HUES6 (cell line): ENCODE data around the gene DACH1.

Experiments
- H3K27ac ChIP-seq: 2 replicates; pipeline ENCODE4 v1.7.0; 2013; ENCODE audit warnings: low read depth, mild to moderate bottlenecking, low read length, inconsistent platforms
- H3K27me3 ChIP-seq: 2 replicates; pipeline ENCODE4 v1.6.1; 2013; ENCODE audit warnings: low read length; ENCODE audit not compliant: control insufficient read depth, insufficient read depth
- H3K36me3 ChIP-seq: 2 replicates; pipeline ENCODE4 v1.6.1; 2013; ENCODE audit warnings: low read length; ENCODE audit not compliant: control insufficient read depth, insufficient read depth
- H3K4me1 ChIP-seq: 2 replicates; pipeline ENCODE4 v1.6.1; 2013; ENCODE audit warnings: low read length; ENCODE audit not compliant: control insufficient read depth, insufficient read depth
- H3K4me3 ChIP-seq: 2 replicates; pipeline ENCODE4 v1.5.1; 2013; ENCODE audit warnings: low read depth, low read length
- H3K9ac ChIP-seq: one replicate; pipeline ENCODE4 v1.6.1; 2013; ENCODE audit warnings: mild to moderate bottlenecking, low read length
- H3K9me3 ChIP-seq: 2 replicates; pipeline ENCODE4 v1.6.1; 2013; ENCODE audit warnings: low read depth, low read length; ENCODE audit not compliant: control insufficient read depth, insufficient read depth

Gene DACH1

DNA sequence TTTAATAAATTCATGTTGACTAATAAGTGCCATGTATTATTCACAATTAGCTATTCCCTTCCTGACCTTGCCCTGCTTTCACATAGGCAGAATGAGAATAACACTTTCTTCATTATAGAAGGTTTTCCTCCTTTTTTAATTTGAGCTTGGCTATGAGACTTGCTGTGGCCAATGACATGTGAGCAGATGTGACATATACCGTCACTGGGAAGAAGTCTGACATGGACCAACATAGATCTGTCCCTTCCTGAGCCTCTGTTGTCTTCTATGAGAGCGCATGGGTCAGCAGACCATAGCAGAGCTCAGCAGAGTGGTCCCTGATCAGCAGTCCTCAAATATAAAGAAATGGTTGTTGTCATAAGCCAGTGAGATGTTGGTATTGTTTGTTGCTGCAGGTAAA is 163.9 kb downstream of the DACH1 start:
- H3K27me3 ChIP-seq = no peaks in the 10 kb centered on the region
- H3K9me3 ChIP-seq = no peaks in the 10 kb centered on the region
- H3K36me3 ChIP-seq = no peaks in the 10 kb centered on the region
- H3K27ac ChIP-seq = no peak overlapping the region
- H3K4me3 ChIP-seq = no peak overlapping the region
- H3K4me1 ChIP-seq = no peaks in the 10 kb centered on the region
- no peak overlapping the region for H3K9ac ChIP-seq

- Histone ChIP-seq H3K36me3 (no peaks in the 10 kb centered on the region), H3K27me3 (no peaks in the 10 kb centered on the region), H3K9me3 (no peaks in the 10 kb centered on the region), H3K27ac (no peak overlapping the region), H3K9ac (no peak overlapping the region), H3K4me1 (no peaks in the 10 kb centered on the region), H3K4me3 (no peak overlapping the region)
Observed at GRCh38 chr13:71702253-71702652, 164.8 kb downstream of the DACH1 start.

GRCh38 chr13:71701741-71702140 is 165.3 kb downstream of the DACH1 start:
- Histone ChIP-seq H3K9me3 (no peaks in the 10 kb centered on the region), H3K4me1 (no peaks in the 10 kb centered on the region), H3K36me3 (no peaks in the 10 kb centered on the region), H3K4me3 (no peak overlapping the region), H3K9ac (no peak overlapping the region), H3K27me3 (no peaks in the 10 kb centered on the region), H3K27ac (no peak overlapping the region)

- Histone ChIP-seq H3K27ac (no peak overlapping the region), H3K27me3 (no peaks in the 10 kb centered on the region), H3K9ac (no peak overlapping the region), H3K36me3 (no peaks in the 10 kb centered on the region), H3K4me1 (no peaks in the 10 kb centered on the region), H3K9me3 (no peaks in the 10 kb centered on the region), H3K4me3 (no peak overlapping the region)
Observed at GRCh38 chr13:71699342-71699741, 167.7 kb downstream of the DACH1 start.

- H3K27me3 ChIP-seq = no peaks in the 10 kb centered on the region
- no peaks in the 10 kb centered on the region for H3K4me1 ChIP-seq
- H3K4me3 ChIP-seq = no peak overlapping the region
- no peak overlapping the region for H3K27ac ChIP-seq
- H3K9ac ChIP-seq = no peak overlapping the region
- H3K9me3 ChIP-seq = no peaks in the 10 kb centered on the region
- H3K36me3 ChIP-seq = no peaks in the 10 kb centered on the region
Observed at GRCh38 chr13:71695662-71696061, 171.3 kb downstream of the DACH1 start.

- peaks cover 50% of the 10 kb centered on the region for H3K27me3 ChIP-seq
- H3K4me1 ChIP-seq = peaks cover 33% of the 10 kb centered on the region
Observed at GRCh38 chr13:71685072-71685471, 181.9 kb downstream of the DACH1 start.

DNA sequence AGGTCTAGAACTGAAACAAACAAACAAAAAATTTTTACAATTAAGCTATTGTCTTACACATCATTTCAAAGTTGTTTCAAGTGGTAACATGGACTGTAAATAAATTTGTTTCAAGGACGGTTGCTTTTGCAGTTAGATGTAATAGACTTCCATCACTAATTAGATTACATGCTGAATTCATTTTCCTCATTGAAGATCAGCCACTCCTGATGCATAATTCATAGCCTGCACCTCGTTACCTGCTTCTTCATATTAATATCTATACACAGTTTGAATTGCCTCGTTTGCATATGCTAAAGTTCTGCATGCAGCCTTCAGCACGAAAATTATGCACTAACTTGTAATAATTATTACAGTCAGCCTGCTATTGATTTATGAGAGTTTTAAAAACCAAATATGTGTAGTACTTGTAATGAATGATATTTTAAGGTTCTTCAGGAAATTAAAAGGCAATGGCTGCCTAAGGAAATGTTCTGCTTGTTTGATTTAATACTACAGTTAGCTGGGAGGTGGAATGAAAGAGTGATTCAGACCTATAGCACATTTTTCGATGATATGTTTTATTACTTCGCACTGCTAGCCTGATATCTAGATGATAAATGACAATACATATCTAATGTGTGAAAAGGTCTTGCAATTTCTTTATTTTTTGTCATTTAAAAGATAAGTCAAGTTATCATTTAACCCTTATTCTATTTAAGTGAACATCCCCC is 184.9 kb downstream of the DACH1 start:
- no peaks in the 10 kb centered on the region for H3K9me3 ChIP-seq

More at GRCh38 chr13:71685072-71685471, 181.9 kb downstream of the DACH1 start:
- H3K9ac ChIP-seq = no peak overlapping the region
- no peak overlapping the region for H3K27ac ChIP-seq
- no peaks in the 10 kb centered on the region for H3K9me3 ChIP-seq
- no peak overlapping the region for H3K4me3 ChIP-seq
- no peaks in the 10 kb centered on the region for H3K36me3 ChIP-seq

DNA sequence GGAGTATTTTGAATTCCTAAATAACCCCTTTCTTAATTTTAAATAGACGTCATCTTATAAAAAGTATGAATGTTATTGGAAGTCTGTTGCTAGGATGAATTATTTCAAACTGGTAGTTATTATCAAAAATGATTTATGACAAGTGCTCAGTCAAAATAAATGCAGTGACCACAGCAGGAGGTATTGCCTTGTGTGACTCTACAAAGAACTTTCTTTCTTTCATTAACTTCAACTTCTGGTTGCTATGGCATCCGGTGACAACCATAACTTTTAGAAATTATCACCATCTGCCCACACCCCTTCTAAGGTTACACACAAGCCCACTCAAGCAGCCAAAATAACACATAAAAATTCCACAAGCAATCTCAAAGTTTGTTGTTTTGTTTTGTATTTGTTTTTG is 189.9 kb downstream of the DACH1 start:
- H3K4me1 ChIP-seq = no peaks in the 10 kb centered on the region
- no peaks in the 10 kb centered on the region for H3K9me3 ChIP-seq
- peaks cover 2% of the 10 kb centered on the region; the same call in 1 of the 2 replicates for H3K27me3 ChIP-seq
- H3K4me3 ChIP-seq = no peak overlapping the region
- H3K27ac ChIP-seq = no peak overlapping the region
- no peak overlapping the region for H3K9ac ChIP-seq
- no peaks in the 10 kb centered on the region for H3K36me3 ChIP-seq

More for the DNA sequence above, 184.9 kb downstream of the DACH1 start:
- Histone ChIP-seq H3K36me3 (no peaks in the 10 kb centered on the region), H3K27me3 (peaks cover 42% of the 10 kb centered on the region), H3K4me1 (peaks cover 33% of the 10 kb centered on the region), H3K9ac (no peak overlapping the region), H3K4me3 (no peak overlapping the region), H3K27ac (no peak overlapping the region)

GRCh38 chr13:71672512-71672911 is 194.5 kb downstream of the DACH1 start:
- no peak overlapping the region for H3K4me3 ChIP-seq
- H3K9me3 ChIP-seq = peaks cover 6% of the 10 kb centered on the region; the same call in 1 of the 2 replicates
- no peaks in the 10 kb centered on the region for H3K36me3 ChIP-seq
- H3K27me3 ChIP-seq = no peaks in the 10 kb centered on the region
- H3K27ac ChIP-seq = no peak overlapping the region
- no peaks in the 10 kb centered on the region for H3K4me1 ChIP-seq
- no peak overlapping the region for H3K9ac ChIP-seq

DNA sequence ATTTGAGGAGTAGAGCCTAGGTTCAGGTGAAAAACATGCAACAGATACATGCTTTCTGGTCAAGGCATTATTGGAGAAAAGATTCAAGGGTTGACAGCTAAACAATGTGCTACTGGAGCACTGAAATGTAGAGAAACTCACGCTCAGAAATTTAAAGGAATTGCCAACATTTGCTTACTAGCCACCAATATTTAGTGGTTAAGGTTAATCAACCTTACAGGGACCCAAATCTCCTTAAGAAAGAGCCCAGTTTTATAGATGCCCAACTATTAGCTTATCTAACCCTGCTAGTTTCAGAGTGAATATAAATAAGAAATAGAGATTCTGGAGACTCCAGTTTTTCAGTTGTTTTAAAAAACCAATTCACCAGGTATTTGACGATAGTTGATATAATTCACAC is 203.6 kb downstream of the DACH1 start:
- Histone ChIP-seq H3K27me3 (no peaks in the 10 kb centered on the region), H3K27ac (no peak overlapping the region), H3K9me3 (no peaks in the 10 kb centered on the region), H3K4me3 (no peak overlapping the region), H3K9ac (no peak overlapping the region), H3K36me3 (no peaks in the 10 kb centered on the region), H3K4me1 (peaks cover 11% of the 10 kb centered on the region)

DNA sequence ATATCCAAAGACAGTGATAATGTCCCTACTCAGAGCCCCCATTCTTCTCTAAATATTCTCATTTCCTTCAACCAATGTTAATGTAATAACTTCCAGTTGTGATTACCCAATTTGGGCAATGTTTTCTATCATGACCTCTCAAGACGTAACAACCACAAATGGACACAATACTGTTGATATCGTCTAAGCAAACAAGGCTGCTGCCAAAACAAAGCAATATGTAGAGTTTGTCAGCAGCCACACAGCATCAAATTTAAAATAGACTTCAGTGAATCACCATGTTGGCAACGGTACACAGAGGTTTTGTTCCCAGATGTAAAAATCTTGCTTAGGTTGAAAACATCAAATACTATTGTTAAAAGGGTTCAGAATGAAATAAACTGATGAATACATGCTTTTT is 205.1 kb downstream of the DACH1 start:
- Histone ChIP-seq H3K4me1 (peaks cover 11% of the 10 kb centered on the region), H3K9me3 (no peaks in the 10 kb centered on the region), H3K27me3 (no peaks in the 10 kb centered on the region), H3K9ac (no peak overlapping the region), H3K4me3 (no peak overlapping the region), H3K27ac (no peak overlapping the region), H3K36me3 (no peaks in the 10 kb centered on the region)
